Hematopoietic multipotent progenitor cell treated with erythropoietin and hydrocortisone succinate and interleukin-3 and kit ligand, for 17 days (in vitro differentiated cells): ENCODE results near the gene CNOT11.
A peak's percentile ranks its signal among the peaks of the same experiment; 100 is the strongest.

ENCODE experiments used
- DNase-seq: peaks from one replicate; pipeline ENCODE4 v3.0.0-alpha.2; 2015; ENCODE audit warnings: low spot score

CNOT11 gene

GRCh38 chr2:101278925-101279324 is 26.2 kb downstream of the CNOT11 start:
- no peak for DNase-seq

- no peak for DNase-seq
Measured at GRCh38 chr2:101281482-101281881, 28.8 kb downstream of the CNOT11 start.

- no peak for DNase-seq
Measured at GRCh38 chr2:101282980-101283379, 30.3 kb downstream of the CNOT11 start.

- no peak for DNase-seq
Measured at GRCh38 chr2:101286684-101287083, 34.0 kb downstream of the CNOT11 start.

- no peak for DNase-seq
Measured at GRCh38 chr2:101287303-101287702, 34.6 kb downstream of the CNOT11 start.

- no peak for DNase-seq
Measured at GRCh38 chr2:101290711-101291110, 38.0 kb downstream of the CNOT11 start.

- no peak for DNase-seq
Measured at GRCh38 chr2:101291973-101292372, 39.3 kb downstream of the CNOT11 start.

GRCh38 chr2:101293544-101293943 is 40.9 kb downstream of the CNOT11 start:
- DNase-seq = no peak

GRCh38 chr2:101294861-101295260 is 42.2 kb downstream of the CNOT11 start:
- no peak for DNase-seq

GRCh38 chr2:101295895-101296294 is 43.2 kb downstream of the CNOT11 start:
- DNase-seq = no peak

- no peak for DNase-seq
Measured at GRCh38 chr2:101296371-101296770, 43.7 kb downstream of the CNOT11 start.

GRCh38 chr2:101297383-101297782 is 44.7 kb downstream of the CNOT11 start:
- DNase-seq = no peak

GRCh38 chr2:101299604-101300003 is 46.9 kb downstream of the CNOT11 start:
- no peak for DNase-seq

GRCh38 chr2:101300164-101300563 is 47.5 kb downstream of the CNOT11 start:
- DNase-seq = no peak

- DNase-seq = no peak
Measured at GRCh38 chr2:101300836-101301235, 48.1 kb downstream of the CNOT11 start.

GRCh38 chr2:101302016-101302415 is 49.3 kb downstream of the CNOT11 start:
- no peak for DNase-seq

GRCh38 chr2:101303688-101304087 is 51.0 kb downstream of the CNOT11 start:
- no peak for DNase-seq

GRCh38 chr2:101305035-101305434 is 52.3 kb downstream of the CNOT11 start:
- DNase-seq = no peak

- no peak for DNase-seq
Measured at GRCh38 chr2:101305492-101306078, 52.9 kb downstream of the CNOT11 start.

- no peak for DNase-seq
Measured at GRCh38 chr2:101306410-101306809, 53.7 kb downstream of the CNOT11 start.

GRCh38 chr2:101307503-101307902 is 54.8 kb downstream of the CNOT11 start:
- no peak for DNase-seq

GRCh38 chr2:101307950-101308431 is 55.3 kb downstream of the CNOT11 start:
- DNase-seq = no peak

GRCh38 chr2:101308432-101309210 is 55.9 kb downstream of the CNOT11 start, which contains the start of gene RNF149:
Gene RNF149, minus strand, starts transcription at chr2:101308701. Its CDS starts 113 bp downstream, at chr2:101308588.
- peak; percentile 93 for DNase-seq
